Activated CD4-positive, alpha-beta T cell treated with anti-CD3 and anti-CD28 coated beads, Interleukin-2, Interleukin-6, amounts not matched to agents 100 ng/mL and 50 ng/mL, durations not matched to agents 16 hours and 8 hours (primary cell): ENCODE data around the gene FMNL1.

ENCODE experiments used
- DNase-seq: peaks from one replicate; pipeline ENCODE4 v3.0.0-alpha.2; 2020

Gene FMNL1

DNA sequence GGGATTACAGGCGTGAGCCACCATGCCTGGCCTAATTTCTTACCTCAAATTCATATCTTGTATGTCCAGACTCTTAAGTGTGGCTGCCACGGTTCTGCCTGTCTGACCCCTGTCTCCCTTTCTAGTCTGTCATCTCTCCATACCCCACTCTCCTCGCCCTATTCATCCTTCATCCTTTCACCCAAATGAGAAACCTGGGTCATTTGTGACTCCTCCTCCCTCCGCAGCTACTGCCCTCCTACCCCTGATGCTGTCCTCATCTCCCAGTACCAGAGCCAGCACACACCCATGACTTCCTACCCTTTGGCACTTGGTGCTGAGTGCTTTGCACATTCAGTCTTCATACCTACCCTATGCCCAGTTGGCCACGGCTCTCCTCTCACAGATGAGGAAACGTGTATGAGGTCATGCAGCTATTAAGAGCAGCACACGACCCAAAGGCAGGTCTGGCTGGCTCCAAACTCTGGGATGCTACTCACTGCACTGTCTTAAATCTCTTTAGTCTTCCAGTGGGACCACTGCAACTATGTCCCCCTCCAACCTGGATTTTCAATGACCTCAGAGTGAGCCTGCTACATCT is 38.6 kb downstream of the FMNL1 start:
- no peak for DNase-seq

DNA sequence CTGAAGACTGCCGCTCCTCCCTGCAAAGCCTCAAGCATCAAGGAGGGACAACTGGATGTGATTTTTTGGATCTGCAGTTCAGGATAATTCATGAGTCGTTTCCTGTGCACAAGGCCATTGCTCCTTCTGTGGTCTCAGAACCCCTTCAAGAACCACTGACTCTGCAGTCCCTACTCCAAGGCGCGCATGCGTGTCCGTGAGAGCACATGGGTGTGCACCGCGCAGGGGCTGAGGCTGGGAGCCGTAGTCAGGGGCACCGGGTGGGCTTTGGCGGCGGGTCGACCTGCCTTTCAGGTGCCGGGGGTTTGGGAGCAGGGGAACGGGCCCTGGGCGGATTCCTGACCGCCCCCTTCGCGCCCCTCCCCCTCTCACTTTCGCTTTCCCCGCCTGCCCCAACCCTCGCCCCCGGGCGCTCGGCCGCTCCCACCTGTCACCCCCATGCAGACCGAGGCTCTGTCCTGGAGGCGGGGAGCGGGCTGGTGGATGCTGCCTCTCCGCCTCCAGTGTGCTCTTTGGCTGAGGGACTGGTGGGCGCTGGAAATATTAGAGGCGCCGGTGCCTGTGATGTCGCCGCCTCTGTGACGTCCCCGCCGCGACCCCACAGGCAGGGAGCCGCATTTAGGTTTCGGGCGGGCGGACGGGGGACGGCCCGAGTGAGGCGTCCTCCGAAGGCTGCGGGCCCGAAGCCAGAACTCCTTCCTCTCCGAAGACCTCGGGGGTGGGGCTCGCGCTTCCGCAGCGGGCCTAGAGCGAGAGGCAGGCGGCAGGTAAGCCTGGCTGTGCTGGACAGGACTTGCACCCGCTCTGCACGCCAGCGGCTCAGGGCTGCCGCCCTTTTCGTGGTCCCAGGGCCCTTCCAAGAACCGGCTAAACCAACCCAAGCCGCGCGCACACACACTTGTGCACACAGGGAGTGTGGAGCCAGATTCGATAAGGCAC is 40.2 kb downstream of the FMNL1 start, which contains the start of gene SPATA32:
Gene SPATA32, minus strand, starts transcription at position 518 of the 939 bp plus-strand sequence. Its CDS starts 78 bp downstream, at position 440.
- DNase-seq = peak; percentile 66

DNA sequence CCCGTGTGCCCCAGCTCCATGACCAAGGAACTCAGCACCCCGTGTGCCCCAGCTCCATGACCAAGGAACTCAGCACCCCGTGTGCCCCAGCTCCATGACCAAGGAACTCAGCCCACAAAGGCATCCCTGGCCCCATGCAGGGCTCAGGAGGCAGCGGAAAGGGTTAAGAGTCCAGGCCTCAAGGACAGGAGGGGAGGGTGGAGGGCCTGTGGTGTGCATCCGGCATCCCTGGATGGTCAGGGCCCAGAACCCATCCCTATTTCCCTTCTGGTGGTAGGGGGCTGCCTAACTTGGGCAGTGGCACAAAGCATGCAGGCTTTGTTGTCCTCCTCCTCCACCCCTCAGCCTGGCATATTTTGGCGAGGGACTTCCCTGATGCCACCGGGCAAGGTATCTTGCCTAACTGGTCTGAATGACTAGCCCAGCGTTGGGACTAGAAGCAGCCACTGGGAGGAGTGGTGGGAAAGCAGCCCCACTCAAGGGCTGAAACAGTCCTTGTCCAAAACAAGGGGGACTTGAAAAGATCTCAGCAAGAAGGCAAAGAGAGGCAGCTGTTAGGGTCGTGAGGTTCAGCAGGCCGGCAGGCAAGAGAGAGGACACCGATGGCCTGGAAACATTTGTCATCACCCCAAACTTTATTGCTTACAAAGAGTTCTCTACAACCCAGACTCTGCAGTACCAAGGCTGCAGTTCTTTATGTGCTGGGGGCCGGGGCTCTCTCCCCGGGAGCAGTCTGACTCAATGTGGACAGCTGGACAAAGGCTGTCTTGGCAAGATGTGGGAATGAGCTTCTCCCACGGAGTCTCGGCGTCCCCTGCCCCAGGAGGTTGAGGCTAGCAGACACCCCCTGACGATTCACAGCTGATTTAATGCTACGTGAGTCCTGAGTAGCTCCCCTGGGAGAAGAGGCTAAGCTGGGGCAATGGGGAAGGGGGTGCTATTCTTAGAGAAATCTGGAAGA is 41.1 kb downstream of the FMNL1 start:
- DNase-seq = no peak

DNA sequence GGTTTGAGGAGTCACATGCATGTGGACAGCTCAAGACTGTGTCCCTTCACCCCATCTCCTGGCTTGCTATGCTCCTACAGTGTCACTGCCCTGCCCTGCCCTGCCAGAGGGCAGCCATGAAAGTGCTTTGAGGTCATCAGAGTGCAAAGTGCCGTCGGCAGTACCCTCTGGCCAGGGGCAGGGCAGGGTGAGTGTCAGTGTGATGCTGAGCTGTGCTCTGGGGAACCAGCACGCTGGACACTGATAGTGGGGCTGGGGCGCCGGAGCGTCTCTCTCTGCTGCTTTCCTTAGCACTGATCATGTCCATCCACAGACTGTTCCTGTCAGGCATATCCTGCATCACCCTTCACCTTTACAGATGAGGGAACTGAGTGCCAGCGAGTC is 41.8 kb downstream of the FMNL1 start:
- DNase-seq = no peak

DNA sequence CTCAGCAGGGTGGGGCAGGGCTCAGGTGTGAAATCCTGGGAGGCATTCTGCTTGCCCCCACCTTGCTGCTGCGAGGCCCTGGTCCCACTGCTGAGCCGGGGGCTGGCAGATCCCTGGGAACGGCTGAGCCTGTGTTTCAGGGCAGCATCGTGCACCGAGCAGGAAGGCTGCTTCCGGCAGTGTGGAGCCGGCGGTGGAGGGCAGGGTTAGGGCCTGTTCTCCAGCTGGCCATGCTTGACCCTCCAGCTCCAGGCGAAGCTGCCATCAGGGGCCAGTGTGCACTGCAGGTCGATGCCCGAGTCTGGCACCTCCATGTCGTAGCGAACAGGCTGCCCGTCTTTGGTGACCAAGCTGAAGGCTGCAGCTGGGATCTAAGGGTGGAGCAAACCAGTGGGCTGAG is 42.7 kb downstream of the FMNL1 start:
- DNase-seq = no peak

DNA sequence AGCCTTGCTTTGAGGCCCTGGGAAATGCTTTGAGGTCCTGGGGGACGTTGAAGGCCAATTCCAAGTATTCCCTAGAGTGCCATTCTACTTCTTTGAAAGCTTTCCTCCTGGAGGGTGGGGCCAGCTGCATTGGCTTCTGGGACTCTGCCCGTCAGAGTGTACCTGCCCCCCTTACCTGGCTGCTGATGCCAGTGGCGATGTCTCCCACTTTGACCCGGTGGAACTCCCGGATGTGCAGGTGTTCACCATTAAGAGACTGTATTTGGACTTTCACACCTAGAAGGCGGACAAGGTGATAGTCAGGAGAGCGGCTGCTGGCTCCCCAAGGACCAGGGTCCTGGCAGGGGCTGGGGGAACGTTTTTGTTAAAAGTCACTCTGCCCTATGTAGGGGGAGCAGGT is 43.3 kb downstream of the FMNL1 start:
- no peak for DNase-seq

DNA sequence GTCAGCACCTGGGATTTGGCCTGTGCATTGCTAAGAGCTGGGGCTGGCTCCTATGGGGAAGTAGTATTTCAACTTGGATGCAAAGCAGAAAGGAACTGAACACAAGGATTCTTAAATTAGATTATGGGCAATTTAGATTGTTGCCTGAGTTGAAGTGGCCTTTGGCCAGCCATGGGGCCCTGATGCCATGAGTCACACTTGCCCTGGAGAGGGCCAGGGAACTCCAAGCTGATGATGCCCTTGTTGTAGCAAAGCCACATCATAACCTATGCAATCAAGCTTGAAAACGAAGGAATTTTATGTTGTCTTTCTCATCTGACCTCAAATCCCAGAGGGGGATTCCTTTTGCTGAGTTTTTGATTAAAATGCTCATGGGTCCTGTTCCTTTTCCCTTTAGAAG is 44.1 kb downstream of the FMNL1 start:
- no peak for DNase-seq

DNA sequence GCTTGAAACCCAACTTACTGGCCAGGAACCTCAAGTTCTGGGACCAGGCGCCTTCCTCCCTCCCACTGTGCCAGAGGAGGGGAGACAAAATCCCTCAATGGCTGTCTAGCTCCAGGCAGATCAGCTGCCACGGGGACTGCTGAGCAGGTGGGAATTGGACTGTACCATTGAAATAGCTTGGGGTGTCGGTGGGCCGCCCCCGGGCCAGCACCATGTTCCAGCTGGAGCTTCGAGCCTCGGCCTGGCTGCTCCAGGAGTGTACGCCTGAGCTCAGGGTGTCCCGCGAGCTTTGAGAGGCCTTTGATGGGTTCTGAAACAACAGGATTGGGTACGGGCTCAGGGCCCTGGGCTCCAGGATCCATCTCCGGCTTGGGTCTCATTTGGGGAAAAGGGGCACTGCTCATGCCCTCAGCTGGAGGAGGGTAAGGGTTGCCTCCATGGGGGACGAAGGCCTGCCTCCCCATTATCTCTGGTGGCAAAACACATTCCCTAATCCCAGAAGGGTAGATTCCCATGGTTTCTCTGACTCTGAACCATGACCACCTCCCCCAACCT is 44.8 kb downstream of the FMNL1 start:
- DNase-seq = no peak

DNA sequence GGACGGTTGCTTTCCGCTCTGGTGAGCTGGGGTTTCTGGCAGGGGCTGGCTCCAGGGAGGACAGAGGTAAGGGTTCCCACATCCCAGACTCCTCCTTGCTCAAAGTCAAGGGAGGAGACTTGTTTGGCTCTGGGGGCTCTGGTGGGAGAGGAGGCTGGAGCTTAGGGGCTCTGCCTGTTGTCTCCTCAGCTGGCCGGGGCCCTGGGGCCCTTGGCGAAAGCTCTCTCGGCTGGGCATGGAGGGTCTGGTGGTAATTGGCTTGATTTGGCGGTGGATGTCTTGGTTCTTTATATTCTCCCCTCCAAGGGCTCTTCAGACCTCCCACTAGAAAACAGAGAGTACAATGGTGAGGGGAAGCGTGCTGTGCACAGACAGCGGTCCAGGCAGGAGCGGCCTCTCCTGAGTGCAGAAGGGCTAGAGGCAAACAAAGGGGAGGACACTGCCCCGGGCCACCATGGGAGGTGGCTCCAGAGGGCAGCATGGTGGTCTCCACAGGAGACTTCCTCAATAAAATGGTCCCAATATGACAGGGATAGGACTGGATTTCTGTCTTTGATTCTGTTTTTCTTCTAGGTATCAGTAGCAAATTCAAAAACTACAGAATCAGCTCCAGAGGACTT is 45.9 kb downstream of the FMNL1 start:
- no peak for DNase-seq

DNA sequence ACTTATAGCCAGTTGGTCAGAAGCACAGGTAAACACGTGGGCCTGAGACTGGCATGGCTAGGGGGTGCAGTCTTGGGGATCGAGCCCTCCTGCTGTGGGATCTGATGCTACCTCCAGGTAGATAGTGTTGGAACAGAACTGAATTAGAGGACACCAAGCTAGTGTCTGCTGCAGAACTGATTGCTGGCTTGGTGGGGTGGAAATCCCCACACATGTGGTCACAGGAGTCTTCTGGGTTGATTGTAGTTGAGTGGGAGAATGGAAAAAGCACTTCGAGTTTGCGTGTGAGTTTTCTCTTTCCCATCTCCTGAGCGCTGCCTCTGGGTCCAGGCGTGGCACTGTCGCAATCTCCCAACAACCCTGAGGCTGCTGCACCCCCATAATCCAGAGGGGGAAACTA is 48.2 kb downstream of the FMNL1 start:
- no peak for DNase-seq

DNA sequence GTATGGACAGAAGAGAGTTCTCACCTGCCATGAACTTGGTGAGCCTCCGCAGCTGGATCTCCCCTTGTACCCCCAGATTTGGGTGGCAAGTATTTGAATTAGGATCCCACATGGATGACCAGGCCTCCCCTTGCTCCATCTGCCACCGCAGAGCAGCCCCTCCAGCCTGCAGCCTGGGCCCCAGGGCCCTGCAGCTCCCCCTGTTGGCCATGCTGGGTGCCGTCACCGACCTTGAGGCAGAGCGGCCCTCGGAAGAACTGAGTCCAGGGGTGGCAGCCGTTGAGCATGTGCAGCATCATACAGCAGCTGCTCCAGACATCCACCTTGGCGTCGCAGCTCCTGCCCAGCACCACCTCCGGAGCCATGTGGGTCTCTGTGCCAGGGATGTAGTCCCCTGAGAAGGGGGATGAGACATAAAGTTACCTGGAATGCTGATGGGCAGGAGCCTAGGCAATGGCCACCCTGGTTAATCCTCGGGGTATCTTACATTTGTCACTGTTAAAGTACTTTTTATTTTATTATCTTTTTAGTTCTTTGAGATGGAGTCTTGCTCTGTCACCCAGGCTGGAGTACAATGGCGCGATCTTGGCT is 49.2 kb downstream of the FMNL1 start:
- peak; percentile 53 for DNase-seq

DNA sequence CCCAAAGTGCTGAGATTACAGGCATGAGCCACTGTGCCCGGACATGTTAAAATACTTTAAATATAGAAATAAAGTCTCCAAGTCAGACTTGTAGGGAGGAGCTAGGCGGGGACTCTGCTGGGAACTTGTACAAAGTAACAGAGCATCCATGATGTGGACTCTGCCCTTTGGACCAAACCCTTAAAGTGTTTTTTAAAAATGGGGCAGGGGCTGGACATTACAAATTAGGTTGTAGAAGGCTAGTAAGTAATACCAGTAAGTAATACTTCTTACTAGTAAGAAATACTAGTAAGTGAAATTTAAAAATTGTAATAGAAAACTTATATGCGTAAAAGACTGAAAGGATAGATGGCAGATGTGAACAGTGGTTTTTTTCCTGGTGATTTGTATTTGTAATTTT is 49.9 kb downstream of the FMNL1 start:
- no peak for DNase-seq

DNA sequence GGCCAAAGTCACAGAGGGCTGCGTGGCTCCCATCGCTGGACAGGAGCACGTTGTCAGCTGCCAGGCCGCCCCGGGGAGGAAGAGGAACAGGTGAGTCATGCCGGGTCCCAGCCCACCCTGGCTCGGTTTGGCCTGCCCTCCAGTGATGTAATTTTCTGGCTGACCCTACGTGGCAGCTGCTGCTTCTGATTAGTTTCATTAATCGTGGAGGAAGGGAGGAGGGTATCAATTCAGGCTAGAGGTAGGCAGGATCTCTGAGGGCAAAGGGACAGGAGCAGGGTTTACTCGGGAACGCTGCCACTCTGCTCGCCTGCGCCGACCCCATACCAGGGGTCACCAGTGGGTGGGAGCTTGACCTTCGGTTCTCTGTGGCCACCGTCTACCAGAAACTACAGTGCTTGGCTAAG is 51.9 kb downstream of the FMNL1 start:
- no peak for DNase-seq

DNA sequence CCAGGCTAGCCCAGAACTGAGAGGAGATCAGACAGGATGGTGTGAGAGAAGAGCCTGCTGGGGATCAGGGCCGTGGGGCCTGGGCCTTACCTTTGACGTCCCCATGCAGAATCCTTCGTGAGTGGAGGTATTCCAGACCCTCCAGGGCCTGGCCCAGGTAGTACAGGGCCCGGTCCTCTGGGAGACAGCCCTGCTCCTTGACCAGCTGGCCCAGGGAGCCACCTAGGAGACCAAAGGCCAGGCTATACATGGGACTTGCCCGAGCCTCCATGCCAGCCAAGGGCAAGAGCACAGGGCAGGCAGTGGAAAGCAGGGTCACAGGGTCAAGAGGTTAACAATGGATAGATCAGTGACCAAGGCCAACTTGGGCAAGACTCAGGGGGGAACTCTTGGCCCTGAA is 52.3 kb downstream of the FMNL1 start:
- no peak for DNase-seq

DNA sequence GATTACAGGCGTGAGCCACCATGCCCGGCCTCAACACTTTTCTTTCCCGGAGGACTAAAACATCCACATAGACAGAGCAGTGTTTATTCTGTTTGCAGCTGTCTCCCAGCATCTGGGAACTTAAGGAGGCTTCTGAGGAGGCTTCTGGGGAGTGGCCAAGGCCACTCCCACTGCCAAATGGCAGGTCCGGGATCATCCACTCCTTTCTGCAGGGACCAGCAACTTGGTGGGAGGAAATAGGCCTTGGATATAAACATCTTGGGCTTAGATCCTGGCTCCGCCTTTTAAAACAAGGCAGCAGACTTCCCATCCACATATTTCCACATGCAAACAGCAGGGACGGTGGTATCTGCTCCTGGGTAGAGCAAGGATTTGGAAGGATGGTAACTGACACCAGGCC is 54.3 kb downstream of the FMNL1 start:
- no peak for DNase-seq

DNA sequence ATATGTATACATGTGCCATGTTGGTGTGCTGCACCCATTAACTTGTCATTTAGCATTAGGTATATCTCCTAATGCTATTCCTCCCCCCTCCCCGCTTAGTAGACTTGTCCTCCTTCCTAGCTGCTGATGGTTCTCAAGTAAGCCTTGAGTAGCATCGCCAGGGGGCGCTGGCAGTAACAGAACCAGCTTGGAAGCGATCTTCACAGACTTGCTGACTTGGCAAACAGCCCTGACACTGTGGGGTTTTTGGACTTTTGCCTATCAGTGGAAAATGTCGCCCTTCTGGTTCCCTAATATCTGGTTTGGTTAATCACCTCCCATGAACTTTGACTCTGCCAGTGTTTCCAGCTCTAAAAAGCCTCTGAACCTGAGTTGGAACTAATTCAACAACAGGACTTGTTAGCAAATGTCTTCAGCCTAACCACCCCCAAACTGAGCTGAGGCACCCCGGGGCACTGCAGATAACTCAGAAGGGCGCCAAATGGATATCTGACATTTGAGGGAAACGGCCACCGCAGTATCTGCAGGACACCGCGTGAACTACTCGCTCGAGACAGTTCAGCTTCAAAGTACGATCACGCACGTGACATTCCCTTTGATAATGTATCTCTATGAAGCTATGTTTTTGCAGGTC is 55.6 kb downstream of the FMNL1 start:
- peak; percentile 92 for DNase-seq

DNA sequence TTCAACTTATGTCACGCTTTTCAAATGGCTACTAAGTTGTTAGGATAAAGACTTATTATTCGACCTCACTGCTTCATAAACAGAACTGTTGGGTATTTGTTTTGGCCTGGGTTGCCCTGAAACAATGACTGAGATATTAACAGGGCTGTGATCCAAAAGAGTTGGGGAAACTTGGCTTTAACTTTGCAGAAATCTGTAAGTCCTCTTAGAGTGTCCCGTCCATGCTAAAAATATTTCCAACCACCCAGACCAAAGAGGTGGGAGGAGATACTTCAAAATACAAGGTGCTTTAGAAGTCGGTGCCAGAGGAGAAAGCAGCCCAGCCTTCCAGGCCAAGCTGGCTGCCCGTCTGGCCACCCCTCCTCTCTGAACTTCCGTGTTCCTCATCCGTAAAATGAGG is 56.3 kb downstream of the FMNL1 start:
- no peak for DNase-seq

DNA sequence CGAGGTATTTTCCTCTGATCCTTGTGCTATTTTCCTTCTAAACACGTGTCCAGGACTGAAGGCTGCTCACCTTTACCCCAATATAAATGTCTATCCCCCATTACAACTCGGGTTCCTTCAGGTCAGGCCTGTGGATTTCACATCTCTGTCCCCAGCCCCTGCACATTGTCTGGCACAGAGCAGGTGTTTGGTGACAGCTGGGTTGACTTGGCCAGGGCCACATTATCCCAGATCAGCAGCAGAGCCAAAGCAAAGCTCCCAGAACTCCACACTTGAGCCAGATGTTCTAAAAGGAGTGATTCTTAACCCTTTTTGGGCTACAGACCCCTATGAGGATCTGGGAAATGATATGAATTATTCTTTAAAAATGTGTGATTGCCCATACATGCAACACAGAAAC is 58.2 kb downstream of the FMNL1 start:
- no peak for DNase-seq

DNA sequence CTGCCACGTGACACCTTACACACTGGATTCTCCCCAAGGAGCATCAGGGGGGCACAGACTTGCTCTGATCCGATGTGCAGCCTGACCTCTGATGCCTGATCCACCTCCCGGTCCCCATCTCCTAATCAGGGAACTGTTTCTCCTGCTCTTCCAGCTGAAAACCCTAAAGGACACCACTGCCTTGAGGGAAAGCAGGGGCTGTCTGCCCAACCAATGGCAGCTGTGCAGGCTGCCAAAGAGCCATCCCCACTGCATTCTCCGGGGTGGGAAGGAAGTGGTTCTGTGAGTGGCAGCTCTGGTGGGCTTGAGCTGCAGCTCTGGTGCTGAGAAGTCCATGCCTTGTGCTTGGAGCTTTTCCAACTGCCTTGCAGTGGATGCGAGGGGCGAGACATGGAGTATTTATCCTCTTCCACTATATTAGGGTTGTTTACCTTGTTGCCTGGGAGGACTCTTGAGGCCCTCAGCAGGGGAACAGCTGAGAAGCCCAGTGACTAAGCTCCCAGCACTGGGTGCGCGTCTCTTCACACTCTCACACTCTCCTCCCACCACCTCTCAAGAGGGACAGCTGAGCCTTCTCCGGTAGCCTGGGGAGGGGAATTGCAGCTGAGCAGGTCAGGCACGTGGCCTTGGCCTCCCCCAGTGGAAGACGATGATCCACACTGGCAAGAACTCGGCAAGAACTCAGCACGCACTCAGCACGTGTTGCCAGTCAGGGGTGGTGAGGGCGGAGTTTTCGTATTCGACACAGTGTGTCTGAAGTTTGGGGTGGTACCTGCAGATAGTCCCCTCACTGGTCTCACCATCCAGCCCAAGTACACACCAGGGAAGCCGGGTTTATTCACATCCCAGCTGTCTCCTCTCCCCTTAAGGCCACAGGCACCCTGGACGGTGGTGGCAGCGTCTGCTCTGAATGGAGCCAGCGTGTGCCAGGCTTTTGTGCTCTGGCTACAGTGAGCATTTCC is 61.3 kb downstream of the FMNL1 start:
- DNase-seq = no peak

DNA sequence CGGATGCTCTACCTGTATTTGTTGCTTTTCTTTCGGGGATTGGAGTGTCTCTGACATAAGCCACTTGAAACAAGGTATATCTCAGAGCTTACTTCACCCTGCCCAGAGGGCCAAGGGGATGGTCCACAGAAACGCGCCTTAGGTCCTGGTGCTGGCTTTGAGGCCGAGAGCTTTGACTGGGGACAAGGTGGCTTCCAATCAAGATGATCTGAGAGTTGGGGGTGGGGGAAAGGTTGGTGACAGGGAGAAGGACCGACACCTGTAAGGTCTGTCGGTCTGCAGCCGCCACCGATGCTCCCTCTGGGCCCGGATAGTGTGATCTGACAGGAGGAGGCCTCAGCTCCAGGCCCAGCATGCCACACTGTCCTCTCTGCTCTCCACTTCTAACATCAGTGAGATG is 62.0 kb downstream of the FMNL1 start:
- DNase-seq = no peak
